MV-4-11 (cell line): Measurements from ENCODE around the gene MRPS25.
"Not testable (repeated sequence)": the region's sequence is repeated elsewhere in the genome, so short reads cannot be mapped to it uniquely, and the experiment has no call there.

Source experiments
- DNase-seq: peaks from one replicate; lab custom pipeline; 2025; lab: John Stamatoyannopoulos, UW

Gene MRPS25

GRCh38 chr3:15043408-15044171, 21.5 kb downstream of the MRPS25 start:
- DNase-seq = no peak

GRCh38 chr3:15042936-15043335, 22.2 kb downstream of the MRPS25 start:
- no peak for DNase-seq

GRCh38 chr3:15041950-15042349, 23.2 kb downstream of the MRPS25 start:
- DNase-seq = no peak

GRCh38 chr3:15040844-15041243, 24.3 kb downstream of the MRPS25 start:
- no peak for DNase-seq

- DNase-seq = no peak
These were observed 26.8 kb downstream of the MRPS25 start for GRCh38 chr3:15038306-15038705.

GRCh38 chr3:15033103-15033502, 32.0 kb downstream of the MRPS25 start:
- DNase-seq = no peak

- DNase-seq = no peak
These were observed 32.5 kb downstream of the MRPS25 start for GRCh38 chr3:15032650-15033049.

GRCh38 chr3:15029625-15030024, 35.5 kb downstream of the MRPS25 start:
- no peak for DNase-seq

- DNase-seq = no peak
These were observed 41.4 kb downstream of the MRPS25 start for GRCh38 chr3:15023719-15024118.

GRCh38 chr3:15023249-15023648, 41.9 kb downstream of the MRPS25 start:
- no peak for DNase-seq

- no peak for DNase-seq
These were observed 47.9 kb downstream of the MRPS25 start for GRCh38 chr3:15017191-15017590.

- DNase-seq = no peak
These were observed 49.7 kb downstream of the MRPS25 start for GRCh38 chr3:15015456-15015855.

- no peak for DNase-seq
These were observed 50.3 kb downstream of the MRPS25 start for GRCh38 chr3:15014606-15015328.

- DNase-seq = no peak
These were observed 53.9 kb downstream of the MRPS25 start for GRCh38 chr3:15011174-15011573.

- no peak for DNase-seq
These were observed 54.5 kb downstream of the MRPS25 start for GRCh38 chr3:15010664-15011063.

GRCh38 chr3:15009167-15009566, 55.9 kb downstream of the MRPS25 start:
- DNase-seq = no peak

- DNase-seq = no peak
These were observed 57.4 kb downstream of the MRPS25 start for GRCh38 chr3:15007681-15008141.

GRCh38 chr3:14999182-14999581, 65.9 kb downstream of the MRPS25 start:
- not testable (repeated sequence) for DNase-seq
